Stimulated activated CD4-positive, alpha-beta T cell treated with anti-CD3 and anti-CD28 coated beads, Interleukin-4, amount 100 ng/mL, for 24 hours (primary cell): ENCODE data around the gene CD99.
"Not testable (repeated sequence)": the region's sequence is repeated elsewhere in the genome, so short reads cannot be mapped to it uniquely, and the experiment has no call there.

Experiments
- DNase-seq: peaks from one replicate; pipeline ENCODE4 v3.0.0-alpha.2; 2020

Gene CD99

GRCh38 chrX:2780472-2781225, 89.6 kb downstream of the CD99 start:
- DNase-seq: not testable (repeated sequence)

- DNase-seq: no peak
These were observed 90.1 kb downstream of the CD99 start for GRCh38 chrX:2781226-2781571.

GRCh38 chrX:2781698-2782097, 90.6 kb downstream of the CD99 start:
- DNase-seq: no peak

- no peak for DNase-seq
These were observed 91.1 kb downstream of the CD99 start for GRCh38 chrX:2782171-2782570.

- no peak for DNase-seq
These were observed 91.7 kb downstream of the CD99 start for GRCh38 chrX:2782778-2783177.

- no peak for DNase-seq
These were observed 92.9 kb downstream of the CD99 start for GRCh38 chrX:2784026-2784425.

GRCh38 chrX:2785538-2785937, 94.4 kb downstream of the CD99 start:
- DNase-seq: no peak

- DNase-seq: no peak
These were observed 97.9 kb downstream of the CD99 start for GRCh38 chrX:2788980-2789379.

- no peak for DNase-seq
These were observed 98.5 kb downstream of the CD99 start for GRCh38 chrX:2789569-2789968.
